HL-60 (cell line): ENCODE results near the gene PNMA6A.
"Not testable (repeated sequence)": the region's sequence is repeated elsewhere in the genome, so short reads cannot be mapped to it uniquely, and the experiment has no call there.

Experiments
- TF ChIP-seq, protein P1 (sequence below): IDR thresholded peaks from one replicate; pipeline ENCODE4 v1.5.1; 2011; ENCODE audit warnings: low read length, control low read depth, inconsistent platforms; ENCODE audit not compliant: insufficient read depth
- TF ChIP-seq, protein P2 (sequence below): IDR thresholded peaks from 2 replicates; pipeline ENCODE4 v1.6.1; 2012; ENCODE audit warnings: low read depth; ENCODE audit not compliant: insufficient replicate concordance

DNA sequence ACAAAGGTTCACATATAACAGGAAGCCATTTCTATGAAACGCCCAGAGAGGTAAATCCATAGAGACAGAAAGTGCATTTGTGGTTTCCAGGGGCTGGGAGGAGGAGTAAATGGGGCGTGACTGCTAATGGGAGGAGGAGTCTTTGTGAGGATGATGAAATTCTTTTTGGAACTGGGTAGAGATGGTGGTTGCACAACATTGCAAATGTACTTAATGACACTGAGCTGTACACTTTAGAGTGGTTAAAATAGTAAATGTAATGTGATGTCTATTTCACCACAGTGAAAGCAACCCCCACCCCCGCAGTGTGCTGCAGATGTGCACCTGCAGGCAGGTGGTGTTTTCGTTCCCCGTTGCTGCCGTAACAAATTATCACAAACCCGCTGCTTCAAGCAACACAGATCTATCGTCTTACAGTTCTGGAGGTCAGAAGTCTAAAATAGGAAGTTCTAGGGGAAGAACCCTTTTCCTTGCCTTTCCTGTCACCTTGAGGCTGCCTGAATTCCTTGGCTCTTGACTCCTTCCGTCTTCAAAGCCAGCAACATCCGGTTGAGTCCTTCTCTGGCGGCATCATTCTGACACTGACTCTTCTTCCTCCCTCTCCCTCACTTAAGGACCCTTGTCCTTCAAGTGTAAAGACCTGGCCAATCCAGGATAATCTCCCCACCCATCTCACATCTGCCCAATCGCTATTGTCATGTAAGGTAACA lies 34.0 kb downstream of the PNMA6A start:
- TF ChIP-seq, protein P1, sequence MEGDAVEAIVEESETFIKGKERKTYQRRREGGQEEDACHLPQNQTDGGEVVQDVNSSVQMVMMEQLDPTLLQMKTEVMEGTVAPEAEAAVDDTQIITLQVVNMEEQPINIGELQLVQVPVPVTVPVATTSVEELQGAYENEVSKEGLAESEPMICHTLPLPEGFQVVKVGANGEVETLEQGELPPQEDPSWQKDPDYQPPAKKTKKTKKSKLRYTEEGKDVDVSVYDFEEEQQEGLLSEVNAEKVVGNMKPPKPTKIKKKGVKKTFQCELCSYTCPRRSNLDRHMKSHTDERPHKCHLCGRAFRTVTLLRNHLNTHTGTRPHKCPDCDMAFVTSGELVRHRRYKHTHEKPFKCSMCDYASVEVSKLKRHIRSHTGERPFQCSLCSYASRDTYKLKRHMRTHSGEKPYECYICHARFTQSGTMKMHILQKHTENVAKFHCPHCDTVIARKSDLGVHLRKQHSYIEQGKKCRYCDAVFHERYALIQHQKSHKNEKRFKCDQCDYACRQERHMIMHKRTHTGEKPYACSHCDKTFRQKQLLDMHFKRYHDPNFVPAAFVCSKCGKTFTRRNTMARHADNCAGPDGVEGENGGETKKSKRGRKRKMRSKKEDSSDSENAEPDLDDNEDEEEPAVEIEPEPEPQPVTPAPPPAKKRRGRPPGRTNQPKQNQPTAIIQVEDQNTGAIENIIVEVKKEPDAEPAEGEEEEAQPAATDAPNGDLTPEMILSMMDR, result not testable (repeated sequence)
- TF ChIP-seq, protein P2, sequence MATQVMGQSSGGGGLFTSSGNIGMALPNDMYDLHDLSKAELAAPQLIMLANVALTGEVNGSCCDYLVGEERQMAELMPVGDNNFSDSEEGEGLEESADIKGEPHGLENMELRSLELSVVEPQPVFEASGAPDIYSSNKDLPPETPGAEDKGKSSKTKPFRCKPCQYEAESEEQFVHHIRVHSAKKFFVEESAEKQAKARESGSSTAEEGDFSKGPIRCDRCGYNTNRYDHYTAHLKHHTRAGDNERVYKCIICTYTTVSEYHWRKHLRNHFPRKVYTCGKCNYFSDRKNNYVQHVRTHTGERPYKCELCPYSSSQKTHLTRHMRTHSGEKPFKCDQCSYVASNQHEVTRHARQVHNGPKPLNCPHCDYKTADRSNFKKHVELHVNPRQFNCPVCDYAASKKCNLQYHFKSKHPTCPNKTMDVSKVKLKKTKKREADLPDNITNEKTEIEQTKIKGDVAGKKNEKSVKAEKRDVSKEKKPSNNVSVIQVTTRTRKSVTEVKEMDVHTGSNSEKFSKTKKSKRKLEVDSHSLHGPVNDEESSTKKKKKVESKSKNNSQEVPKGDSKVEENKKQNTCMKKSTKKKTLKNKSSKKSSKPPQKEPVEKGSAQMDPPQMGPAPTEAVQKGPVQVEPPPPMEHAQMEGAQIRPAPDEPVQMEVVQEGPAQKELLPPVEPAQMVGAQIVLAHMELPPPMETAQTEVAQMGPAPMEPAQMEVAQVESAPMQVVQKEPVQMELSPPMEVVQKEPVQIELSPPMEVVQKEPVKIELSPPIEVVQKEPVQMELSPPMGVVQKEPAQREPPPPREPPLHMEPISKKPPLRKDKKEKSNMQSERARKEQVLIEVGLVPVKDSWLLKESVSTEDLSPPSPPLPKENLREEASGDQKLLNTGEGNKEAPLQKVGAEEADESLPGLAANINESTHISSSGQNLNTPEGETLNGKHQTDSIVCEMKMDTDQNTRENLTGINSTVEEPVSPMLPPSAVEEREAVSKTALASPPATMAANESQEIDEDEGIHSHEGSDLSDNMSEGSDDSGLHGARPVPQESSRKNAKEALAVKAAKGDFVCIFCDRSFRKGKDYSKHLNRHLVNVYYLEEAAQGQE, result not testable (repeated sequence)
